Neural progenitor cell (in vitro differentiated cells): ENCODE measurements around the gene ABCC1. TPM values are rescaled to one million over a fixed set of nuclear protein-coding genes. Genes with fewer than 3 reads are reported as not detected.
"Not testable (repeated sequence)": the region's sequence is repeated elsewhere in the genome, so short reads cannot be mapped to it uniquely, and the experiment has no call there.

Experiments used
- DNase-seq: peaks from one replicate; pipeline ENCODE4 v3.0.0-alpha.2; 2016; ENCODE audit warnings: low spot score
- H2AFZ ChIP-seq: fragments of 200-600 bp; sonication (generic); replicated peaks from 2 replicates; pipeline ENCODE4 v1.6.1; 2016; ENCODE audit warnings: antibody characterized with exemption
- H3F3A ChIP-seq: fragments of 200-600 bp; sonication (generic); 2 replicates; pipeline ENCODE4 v1.6.1; 2016; ENCODE audit warnings: antibody characterized with exemption, low read depth
- H3K27ac ChIP-seq: fragments of 200-600 bp; sonication (generic); 2 replicates; pipeline ENCODE4 v1.5.1; 2016; ENCODE audit warnings: mild to moderate bottlenecking
- H3K27me3 ChIP-seq: fragments of 200-600 bp; sonication (generic); 2 replicates; pipeline ENCODE4 v1.6.1; 2016; ENCODE audit warnings: mild to moderate bottlenecking, moderate library complexity
- H3K36me3 ChIP-seq: fragments of 200-600 bp; sonication (generic); 2 replicates; pipeline ENCODE4 v1.5.1; 2016
- H3K4me1 ChIP-seq: fragments of 200-600 bp; sonication (generic); 2 replicates; pipeline ENCODE4 v1.6.1; 2016; ENCODE audit warnings: mixed run types
- H3K4me2 ChIP-seq: fragments of 200-600 bp; sonication (generic); 2 replicates; pipeline ENCODE4 v1.6.1; 2016
- H3K4me3 ChIP-seq: fragments of 200-600 bp; sonication (generic); 2 replicates; pipeline ENCODE4 v1.5.1; 2016
- H3K79me2 ChIP-seq: fragments of 200-600 bp; sonication (generic); 2 replicates; pipeline ENCODE4 v1.6.1; 2016; ENCODE audit warnings: low read depth
- H3K9ac ChIP-seq: fragments of 200-600 bp; sonication (generic); 2 replicates; pipeline ENCODE4 v1.6.1; 2016
- H3K9me3 ChIP-seq: fragments of 200-600 bp; sonication (generic); 2 replicates; pipeline ENCODE4 v1.5.1; 2016; ENCODE audit warnings: low read depth
- H4K20me1 ChIP-seq: fragments of 200-600 bp; sonication (generic); 2 replicates; pipeline ENCODE4 v1.6.1; 2016; ENCODE audit warnings: low read depth
- H3K27ac Mint-ChIP-seq: 3 replicates; pipeline ENCODE4 v1.8.0; 2021; ENCODE audit warnings: mixed read lengths
- H3K27me3 Mint-ChIP-seq: 2 replicates; pipeline ENCODE4 v1.8.0; 2022; ENCODE audit warnings: low read depth, mild to moderate bottlenecking, inconsistent platforms, moderate library complexity, mixed read lengths; ENCODE audit not compliant: insufficient read depth
- H3K36me3 Mint-ChIP-seq: 3 replicates; pipeline ENCODE4 v1.8.0; 2021; ENCODE audit warnings: mixed read lengths
- H3K4me1 Mint-ChIP-seq: 3 replicates; pipeline ENCODE4 v1.8.0; 2021; ENCODE audit warnings: mixed read lengths
- H3K4me3 Mint-ChIP-seq: 3 replicates; pipeline ENCODE4 v1.8.0; 2021; ENCODE audit warnings: mild to moderate bottlenecking, moderate library complexity, mixed read lengths
- H3K9me3 Mint-ChIP-seq: 3 replicates; pipeline ENCODE4 v1.8.0; 2020; ENCODE audit warnings: mixed read lengths
- EZH2 ChIP-seq: fragments of 200-600 bp; sonication (generic); IDR thresholded peaks from 2 replicates; pipeline ENCODE4 v1.6.1; 2017; ENCODE audit warnings: antibody characterized with exemption, mild to moderate bottlenecking, moderate library complexity
- EZH2phosphoT487 ChIP-seq: fragments of 200-600 bp; sonication (generic); IDR thresholded peaks from 2 replicates; pipeline ENCODE4 v1.6.1; 2017; ENCODE audit warnings: antibody characterized with exemption
- total RNA-seq: library from RNA; depleted of rRNA; stranded (reverse); fragments of >200 nt; gene quantifications from 2 replicates; pipeline ENCODE4 v1.2.3, GENCODE V29; 2015; ENCODE audit warnings: low replicate concordance
- TF ChIP-seq, protein P1 (sequence below): fragments of 200-600 bp; sonication (generic); IDR thresholded peaks from 2 replicates; pipeline ENCODE4 v1.5.1; 2017; ENCODE audit warnings: antibody characterized with exemption, mild to moderate bottlenecking

ABCC1 gene
- total RNA-seq, 1 donor from 2014 or later: 17.5 TPM

DNA sequence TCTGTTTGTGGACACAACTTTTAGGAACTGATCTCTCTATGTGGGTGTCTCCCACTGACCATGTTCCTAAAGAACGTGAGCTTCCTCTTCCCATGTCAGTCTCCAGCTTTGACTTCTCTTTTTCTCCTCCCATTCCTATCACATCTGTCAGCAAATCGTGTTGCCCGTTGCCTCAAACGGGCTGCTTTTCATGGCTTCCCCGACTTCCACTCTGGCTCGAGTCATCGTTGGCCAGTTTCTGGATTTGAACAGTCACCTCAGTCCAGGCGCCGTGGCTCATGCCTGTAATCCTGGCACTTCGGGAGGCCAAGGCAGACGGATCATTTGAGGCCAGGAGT lies 5.4 kb downstream of the ABCC1 start:
- no peaks in the 10 kb centered on the region for H3K9me3 ChIP-seq
- H3K27ac ChIP-seq: no peak overlapping the region
- no peak overlapping the region for H2AFZ ChIP-seq
- H3K27me3 Mint-ChIP-seq: peaks cover 4% of the 10 kb centered on the region
- H3K9me3 Mint-ChIP-seq: no peaks in the 10 kb centered on the region
- no peak overlapping the region for H3K9ac ChIP-seq
- H3K4me1 Mint-ChIP-seq: peaks cover 36% of the 10 kb centered on the region
- peak overlapping the region; percentile 41 for H3K4me3 Mint-ChIP-seq
- peaks cover 92% of the 10 kb centered on the region for H4K20me1 ChIP-seq
- no peak for DNase-seq
- no peak overlapping the region for H3K4me2 ChIP-seq
- no peaks in the 10 kb centered on the region for H3K36me3 ChIP-seq
- TF ChIP-seq EZH2phosphoT487 (no peak), EZH2 (no peak)
- no peak overlapping the region for H3K4me3 ChIP-seq
- peaks cover 29% of the 10 kb centered on the region for H3F3A ChIP-seq
- no peaks in the 10 kb centered on the region for H3K27me3 ChIP-seq
- peaks cover 25% of the 10 kb centered on the region for H3K4me1 ChIP-seq
- H3K79me2 ChIP-seq: peaks cover 97% of the 10 kb centered on the region
- peaks cover 6% of the 10 kb centered on the region for H3K36me3 Mint-ChIP-seq
- peak overlapping the region; percentile 66 for H3K27ac Mint-ChIP-seq

- peaks cover 4% of the 10 kb centered on the region for H3K36me3 Mint-ChIP-seq
- H3K4me3 Mint-ChIP-seq: no peak overlapping the region
- no peaks in the 10 kb centered on the region for H3K9me3 ChIP-seq
- peaks cover 29% of the 10 kb centered on the region for H3F3A ChIP-seq
- H3K9me3 Mint-ChIP-seq: no peaks in the 10 kb centered on the region
- H3K4me1 ChIP-seq: peaks cover 25% of the 10 kb centered on the region
- H3K27ac Mint-ChIP-seq: no peak overlapping the region
- TF ChIP-seq EZH2: no peak
- TF ChIP-seq, protein P1, sequence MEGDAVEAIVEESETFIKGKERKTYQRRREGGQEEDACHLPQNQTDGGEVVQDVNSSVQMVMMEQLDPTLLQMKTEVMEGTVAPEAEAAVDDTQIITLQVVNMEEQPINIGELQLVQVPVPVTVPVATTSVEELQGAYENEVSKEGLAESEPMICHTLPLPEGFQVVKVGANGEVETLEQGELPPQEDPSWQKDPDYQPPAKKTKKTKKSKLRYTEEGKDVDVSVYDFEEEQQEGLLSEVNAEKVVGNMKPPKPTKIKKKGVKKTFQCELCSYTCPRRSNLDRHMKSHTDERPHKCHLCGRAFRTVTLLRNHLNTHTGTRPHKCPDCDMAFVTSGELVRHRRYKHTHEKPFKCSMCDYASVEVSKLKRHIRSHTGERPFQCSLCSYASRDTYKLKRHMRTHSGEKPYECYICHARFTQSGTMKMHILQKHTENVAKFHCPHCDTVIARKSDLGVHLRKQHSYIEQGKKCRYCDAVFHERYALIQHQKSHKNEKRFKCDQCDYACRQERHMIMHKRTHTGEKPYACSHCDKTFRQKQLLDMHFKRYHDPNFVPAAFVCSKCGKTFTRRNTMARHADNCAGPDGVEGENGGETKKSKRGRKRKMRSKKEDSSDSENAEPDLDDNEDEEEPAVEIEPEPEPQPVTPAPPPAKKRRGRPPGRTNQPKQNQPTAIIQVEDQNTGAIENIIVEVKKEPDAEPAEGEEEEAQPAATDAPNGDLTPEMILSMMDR: no peak
- TF ChIP-seq EZH2phosphoT487: no peak
- no peak overlapping the region for H2AFZ ChIP-seq
- H3K27me3 Mint-ChIP-seq: peaks cover 5% of the 10 kb centered on the region
- no peak overlapping the region for H3K4me2 ChIP-seq
- H4K20me1 ChIP-seq: peaks cover 98% of the 10 kb centered on the region
- H3K4me1 Mint-ChIP-seq: peaks cover 35% of the 10 kb centered on the region
- DNase-seq: no peak
- peaks cover 97% of the 10 kb centered on the region for H3K79me2 ChIP-seq
- no peaks in the 10 kb centered on the region for H3K27me3 ChIP-seq
- no peak overlapping the region for H3K9ac ChIP-seq
- no peak overlapping the region for H3K4me3 ChIP-seq
- no peak overlapping the region for H3K27ac ChIP-seq
- H3K36me3 ChIP-seq: no peaks in the 10 kb centered on the region
These were observed 6.0 kb downstream of the ABCC1 start for GRCh38 chr16:15955425-15955824.

GRCh38 chr16:15956106-15956505 lies 6.7 kb downstream of the ABCC1 start:
- not testable (repeated sequence) for H3K9me3 ChIP-seq, H3K4me2 ChIP-seq, H3K4me3 ChIP-seq, H2AFZ ChIP-seq, DNase-seq, H3K4me3 Mint-ChIP-seq, H3K27me3 ChIP-seq, H3K27ac ChIP-seq, H3K9ac ChIP-seq, H3K36me3 ChIP-seq, H3K36me3 Mint-ChIP-seq, H3K27me3 Mint-ChIP-seq, H3K27ac Mint-ChIP-seq, H3K9me3 Mint-ChIP-seq
- Histone ChIP-seq H3F3A (peaks cover 27% of the 10 kb centered on the region), H3K4me1 (peaks cover 21% of the 10 kb centered on the region), H4K20me1 (peaks cover 99% of the 10 kb centered on the region), H3K79me2 (peaks cover 97% of the 10 kb centered on the region)
- peaks cover 29% of the 10 kb centered on the region for H3K4me1 Mint-ChIP-seq

GRCh38 chr16:15958703-15959348 lies 9.4 kb downstream of the ABCC1 start:
- H3K4me3 Mint-ChIP-seq: no peak overlapping the region
- H3K9me3 ChIP-seq: no peaks in the 10 kb centered on the region
- peak overlapping the region; percentile 60 for H3K27ac Mint-ChIP-seq
- H3K4me1 Mint-ChIP-seq: peaks cover 21% of the 10 kb centered on the region
- no peak overlapping the region for H3K9ac ChIP-seq
- H3K36me3 Mint-ChIP-seq: peaks cover 14% of the 10 kb centered on the region
- no peaks in the 10 kb centered on the region for H3K27me3 ChIP-seq
- H3K9me3 Mint-ChIP-seq: peaks cover 16% of the 10 kb centered on the region
- H2AFZ ChIP-seq: no peak overlapping the region
- peaks cover 16% of the 10 kb centered on the region for H3K4me1 ChIP-seq
- peak overlapping the region; percentile 44 for H3K27ac ChIP-seq
- peak; percentile 57 for DNase-seq
- peaks cover 97% of the 10 kb centered on the region for H3K79me2 ChIP-seq
- H3K36me3 ChIP-seq: no peaks in the 10 kb centered on the region
- H3F3A ChIP-seq: peaks cover 29% of the 10 kb centered on the region
- peaks cover 78% of the 10 kb centered on the region for H4K20me1 ChIP-seq
- peaks cover 8% of the 10 kb centered on the region for H3K27me3 Mint-ChIP-seq
- no peak overlapping the region for H3K4me3 ChIP-seq
- no peak for TF ChIP-seq EZH2
- TF ChIP-seq EZH2phosphoT487: no peak
- TF ChIP-seq, protein P1: no peak
- H3K4me2 ChIP-seq: peak overlapping the region; percentile 62
